Neural cell (in vitro differentiated cells): ENCODE results near the gene HPSE2. TPM values are rescaled to one million over a fixed set of nuclear protein-coding genes. Genes with fewer than 3 reads are reported as not detected.

ENCODE experiments used
- H2AFZ ChIP-seq: fragments of 200-600, 300-800 bp; sonication (generic), shearing (Covaris generic); 2 replicates; pipeline ENCODE4 v1.6.0; 2014; ENCODE audit warnings: low read depth, mild to moderate bottlenecking, antibody characterized with exemption, low read length, moderate library complexity
- H3F3A ChIP-seq: fragments of 200-600 bp; shearing (Covaris generic); 2 replicates; pipeline ENCODE4 v1.6.1; 2016; ENCODE audit warnings: mild to moderate bottlenecking, moderate library complexity, mixed read lengths, antibody characterized with exemption, low read length; ENCODE audit not compliant: insufficient read depth, poor library complexity, severe bottlenecking
- H3K27ac ChIP-seq: fragments of 200-600, 300-800 bp; sonication (generic), shearing (Covaris generic); 2 replicates; pipeline ENCODE4 v1.5.1; 2014; ENCODE audit warnings: mild to moderate bottlenecking, low read length, moderate library complexity
- H3K27me3 ChIP-seq: fragments of 300-800, 200-600 bp; sonication (generic), shearing (Covaris generic); 2 replicates; pipeline ENCODE4 v1.6.0; 2014; ENCODE audit warnings: mild to moderate bottlenecking, low read depth, low read length, moderate library complexity; ENCODE audit not compliant: insufficient read depth
- H3K36me3 ChIP-seq: fragments of 300-800, 200-600 bp; sonication (generic), shearing (Covaris generic); 2 replicates; pipeline ENCODE4 v1.5.1; 2014; ENCODE audit warnings: mild to moderate bottlenecking, antibody characterized with exemption, low read length, moderate library complexity; ENCODE audit not compliant: insufficient read depth
- H3K4me2 ChIP-seq: fragments of 300-800, 200-600 bp; sonication (generic), shearing (Covaris generic); 2 replicates; pipeline ENCODE4 v1.6.0; 2014; ENCODE audit warnings: mild to moderate bottlenecking, low read length
- H3K4me3 ChIP-seq: fragments of 300-800, 200-600 bp; sonication (generic), shearing (Covaris generic); 2 replicates; pipeline ENCODE4 v1.5.1; 2014; ENCODE audit warnings: mild to moderate bottlenecking, low read length, moderate library complexity
- H3K79me2 ChIP-seq: fragments of 200-600 bp; shearing (Covaris generic); replicated peaks from 2 replicates; pipeline ENCODE4 v1.6.0; 2014; ENCODE audit warnings: mild to moderate bottlenecking, low read length, moderate library complexity; ENCODE audit not compliant: insufficient read depth
- H3K9ac ChIP-seq: fragments of 300-800, 200-600 bp; sonication (generic), shearing (Covaris generic); 2 replicates; pipeline ENCODE4 v1.6.1; 2016; ENCODE audit warnings: mild to moderate bottlenecking, low read length, mixed read lengths
- H3K9me2 ChIP-seq: fragments of 200-600 bp; shearing (Covaris generic); 2 replicates; pipeline ENCODE4 v1.6.1; 2016; ENCODE audit warnings: mild to moderate bottlenecking, low read length, mixed read lengths; ENCODE audit not compliant: insufficient read depth
- H3K9me3 ChIP-seq: fragments of 200-600, 300-800 bp; sonication (generic), shearing (Covaris generic); 2 replicates; pipeline ENCODE4 v1.6.1; 2016; ENCODE audit warnings: mild to moderate bottlenecking, mixed run types, low read length, moderate library complexity, mixed read lengths
- H4K20me1 ChIP-seq: fragments of 200-600 bp; shearing (Covaris generic); 2 replicates; pipeline ENCODE4 v1.6.1; 2016; ENCODE audit warnings: mild to moderate bottlenecking, mixed run types; ENCODE audit not compliant: insufficient read depth
- EP300 ChIP-seq: fragments of 450-650 bp; conservative IDR thresholded peaks from 2 replicates; pipeline ENCODE4 v1.6.1; 2014; ENCODE audit warnings: antibody characterized with exemption, mild to moderate bottlenecking, moderate library complexity; ENCODE audit not compliant: poor library complexity, severe bottlenecking
- EZH2 ChIP-seq: fragments of 200-600, 300-800 bp; shearing (Covaris generic), sonication (generic); IDR thresholded peaks from 2 replicates; pipeline ENCODE4 v1.6.1; 2014; ENCODE audit warnings: antibody characterized with exemption, low read length, borderline replicate concordance, mild to moderate bottlenecking; ENCODE audit not compliant: insufficient read depth, poor library complexity, severe bottlenecking
- MXI1 ChIP-seq: fragments of 450-650 bp; conservative IDR thresholded peaks from 2 replicates; pipeline ENCODE4 v1.6.1; 2014; ENCODE audit warnings: antibody characterized with exemption, mild to moderate bottlenecking; ENCODE audit not compliant: poor library complexity, severe bottlenecking
- POLR2AphosphoS5 ChIP-seq: IDR thresholded peaks from 2 replicates; pipeline ENCODE4 v1.6.1; 2012
- RAD21 ChIP-seq: fragments of 450-650 bp; conservative IDR thresholded peaks from 2 replicates; pipeline ENCODE4 v1.6.1; 2014; ENCODE audit warnings: antibody characterized with exemption, mild to moderate bottlenecking, moderate library complexity
- SMC3 ChIP-seq: fragments of 450-650 bp; conservative IDR thresholded peaks from 2 replicates; pipeline ENCODE4 v1.6.1; 2014; ENCODE audit warnings: antibody characterized with exemption, mild to moderate bottlenecking, moderate library complexity; ENCODE audit not compliant: poor library complexity
- TAF1 ChIP-seq: IDR thresholded peaks from 2 replicates; pipeline ENCODE4 v1.6.1; 2012; ENCODE audit warnings: low read depth
- polyA plus RNA-seq: library from polyadenylated mRNA; depleted of rRNA; stranded (reverse); fragments of >200 nt; gene quantifications from 2 replicates; pipeline ENCODE4 v1.2.3, GENCODE V29; 2014
- TF ChIP-seq, protein P1 (sequence below): fragments of 450-650 bp; IDR thresholded peaks from 2 replicates; pipeline ENCODE4 v1.5.1; 2014; ENCODE audit warnings: antibody characterized with exemption, mild to moderate bottlenecking, moderate library complexity; ENCODE audit not compliant: poor library complexity, severe bottlenecking
- TF ChIP-seq, protein P2 (sequence below): IDR thresholded peaks from 2 replicates; pipeline ENCODE4 v1.6.1; 2012; ENCODE audit warnings: borderline replicate concordance

HPSE2 gene
- polyA plus RNA-seq, 1 donor from 2014 or later: not detected

DNA sequence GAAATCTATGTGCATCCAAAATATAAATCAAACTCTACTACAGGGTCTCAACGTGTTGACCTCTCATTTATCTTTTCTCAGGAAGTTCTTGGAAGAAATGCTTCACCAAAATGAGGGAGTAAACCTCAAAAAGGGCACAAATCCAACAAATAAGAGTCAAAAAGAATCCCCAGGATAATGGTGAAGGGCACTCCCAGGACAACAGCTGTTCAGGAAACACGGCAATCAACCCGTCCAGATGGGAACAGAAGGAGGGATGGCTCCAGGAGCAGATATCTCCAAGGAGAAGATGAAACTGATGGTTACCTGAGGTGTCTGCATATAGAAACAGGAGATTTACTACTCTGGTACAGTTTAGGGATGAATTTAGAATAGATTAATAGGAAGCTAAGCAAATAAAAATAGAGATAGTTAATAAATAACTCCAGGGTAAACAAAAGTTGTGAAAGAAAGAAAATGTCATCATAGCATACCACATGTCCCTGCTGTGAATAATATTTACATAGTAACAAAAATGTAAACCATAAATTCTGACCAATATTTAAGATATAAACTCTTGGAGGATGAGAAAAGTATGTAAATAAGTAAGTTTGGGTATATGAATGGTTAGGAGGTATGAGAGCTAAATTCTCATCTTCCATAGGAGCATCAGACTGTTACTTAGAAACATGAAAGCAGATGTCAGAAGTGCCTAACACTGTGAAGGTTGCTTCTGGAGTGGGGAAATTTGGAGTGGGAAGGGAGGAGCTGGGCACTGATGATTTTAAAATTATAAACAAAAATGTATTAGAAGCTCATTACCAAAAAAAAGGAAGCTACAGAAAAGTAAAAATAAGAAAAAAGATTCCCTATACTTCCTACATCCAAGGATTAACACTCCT is 551.4 kb downstream of the HPSE2 start:
- H3K79me2 ChIP-seq: no peaks in the 10 kb centered on the region
- H3K36me3 ChIP-seq: no peaks in the 10 kb centered on the region
- no peaks in the 10 kb centered on the region for H3K9me3 ChIP-seq

DNA sequence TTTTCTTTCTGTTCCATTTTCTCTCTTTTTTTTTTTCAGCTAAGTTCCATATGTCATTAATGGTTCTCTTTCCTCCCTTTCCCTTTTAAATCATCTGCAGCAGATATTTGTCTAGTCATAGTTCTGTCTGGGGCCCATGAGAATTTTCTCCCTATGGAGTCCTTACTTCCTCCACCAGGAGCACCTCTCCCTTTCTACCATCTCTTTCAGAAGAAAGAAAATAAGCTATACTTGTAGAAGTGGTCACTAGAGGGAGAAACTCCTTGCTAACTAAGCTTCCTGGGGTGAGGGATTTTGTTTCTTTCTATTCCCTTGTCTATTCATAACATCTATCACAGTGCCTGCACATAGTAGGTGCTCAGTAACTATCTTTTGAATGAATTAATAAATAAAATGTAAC is 558.8 kb downstream of the HPSE2 start:
- Histone ChIP-seq H3K79me2 (no peaks in the 10 kb centered on the region), H3K27me3 (no peaks in the 10 kb centered on the region), H4K20me1 (no peaks in the 10 kb centered on the region), H3F3A (no peaks in the 10 kb centered on the region), H3K4me3 (no peak overlapping the region), H3K9me3 (no peaks in the 10 kb centered on the region), H3K9me2 (no peaks in the 10 kb centered on the region), H3K36me3 (no peaks in the 10 kb centered on the region), H3K4me2 (no peak overlapping the region), H2AFZ (no peak overlapping the region), H3K9ac (no peak overlapping the region), H3K27ac (no peak overlapping the region)
- no peak for TF ChIP-seq TAF1
- no peak for TF ChIP-seq POLR2AphosphoS5
- no peak for TF ChIP-seq EP300
- no peak for TF ChIP-seq EZH2
- TF ChIP-seq, protein P1, sequence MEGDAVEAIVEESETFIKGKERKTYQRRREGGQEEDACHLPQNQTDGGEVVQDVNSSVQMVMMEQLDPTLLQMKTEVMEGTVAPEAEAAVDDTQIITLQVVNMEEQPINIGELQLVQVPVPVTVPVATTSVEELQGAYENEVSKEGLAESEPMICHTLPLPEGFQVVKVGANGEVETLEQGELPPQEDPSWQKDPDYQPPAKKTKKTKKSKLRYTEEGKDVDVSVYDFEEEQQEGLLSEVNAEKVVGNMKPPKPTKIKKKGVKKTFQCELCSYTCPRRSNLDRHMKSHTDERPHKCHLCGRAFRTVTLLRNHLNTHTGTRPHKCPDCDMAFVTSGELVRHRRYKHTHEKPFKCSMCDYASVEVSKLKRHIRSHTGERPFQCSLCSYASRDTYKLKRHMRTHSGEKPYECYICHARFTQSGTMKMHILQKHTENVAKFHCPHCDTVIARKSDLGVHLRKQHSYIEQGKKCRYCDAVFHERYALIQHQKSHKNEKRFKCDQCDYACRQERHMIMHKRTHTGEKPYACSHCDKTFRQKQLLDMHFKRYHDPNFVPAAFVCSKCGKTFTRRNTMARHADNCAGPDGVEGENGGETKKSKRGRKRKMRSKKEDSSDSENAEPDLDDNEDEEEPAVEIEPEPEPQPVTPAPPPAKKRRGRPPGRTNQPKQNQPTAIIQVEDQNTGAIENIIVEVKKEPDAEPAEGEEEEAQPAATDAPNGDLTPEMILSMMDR: no peak
- no peak for TF ChIP-seq SMC3
- TF ChIP-seq RAD21: no peak
- TF ChIP-seq, protein P2, sequence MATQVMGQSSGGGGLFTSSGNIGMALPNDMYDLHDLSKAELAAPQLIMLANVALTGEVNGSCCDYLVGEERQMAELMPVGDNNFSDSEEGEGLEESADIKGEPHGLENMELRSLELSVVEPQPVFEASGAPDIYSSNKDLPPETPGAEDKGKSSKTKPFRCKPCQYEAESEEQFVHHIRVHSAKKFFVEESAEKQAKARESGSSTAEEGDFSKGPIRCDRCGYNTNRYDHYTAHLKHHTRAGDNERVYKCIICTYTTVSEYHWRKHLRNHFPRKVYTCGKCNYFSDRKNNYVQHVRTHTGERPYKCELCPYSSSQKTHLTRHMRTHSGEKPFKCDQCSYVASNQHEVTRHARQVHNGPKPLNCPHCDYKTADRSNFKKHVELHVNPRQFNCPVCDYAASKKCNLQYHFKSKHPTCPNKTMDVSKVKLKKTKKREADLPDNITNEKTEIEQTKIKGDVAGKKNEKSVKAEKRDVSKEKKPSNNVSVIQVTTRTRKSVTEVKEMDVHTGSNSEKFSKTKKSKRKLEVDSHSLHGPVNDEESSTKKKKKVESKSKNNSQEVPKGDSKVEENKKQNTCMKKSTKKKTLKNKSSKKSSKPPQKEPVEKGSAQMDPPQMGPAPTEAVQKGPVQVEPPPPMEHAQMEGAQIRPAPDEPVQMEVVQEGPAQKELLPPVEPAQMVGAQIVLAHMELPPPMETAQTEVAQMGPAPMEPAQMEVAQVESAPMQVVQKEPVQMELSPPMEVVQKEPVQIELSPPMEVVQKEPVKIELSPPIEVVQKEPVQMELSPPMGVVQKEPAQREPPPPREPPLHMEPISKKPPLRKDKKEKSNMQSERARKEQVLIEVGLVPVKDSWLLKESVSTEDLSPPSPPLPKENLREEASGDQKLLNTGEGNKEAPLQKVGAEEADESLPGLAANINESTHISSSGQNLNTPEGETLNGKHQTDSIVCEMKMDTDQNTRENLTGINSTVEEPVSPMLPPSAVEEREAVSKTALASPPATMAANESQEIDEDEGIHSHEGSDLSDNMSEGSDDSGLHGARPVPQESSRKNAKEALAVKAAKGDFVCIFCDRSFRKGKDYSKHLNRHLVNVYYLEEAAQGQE: no peak
- no peak for TF ChIP-seq MXI1

More for the DNA sequence above, 551.4 kb downstream of the HPSE2 start:
- Histone ChIP-seq H3F3A (no peaks in the 10 kb centered on the region), H2AFZ (no peak overlapping the region), H3K4me3 (no peak overlapping the region), H4K20me1 (no peaks in the 10 kb centered on the region), H3K9ac (no peak overlapping the region), H3K4me2 (no peak overlapping the region), H3K27me3 (no peaks in the 10 kb centered on the region), H3K9me2 (no peaks in the 10 kb centered on the region), H3K27ac (no peak overlapping the region)
- TF ChIP-seq, protein P1: no peak
- no peak for TF ChIP-seq MXI1
- TF ChIP-seq, protein P2: no peak
